Endothelial cell of hepatic sinusoid (primary cell): ENCODE data around the gene JMJD4.

Experiments
- in situ Hi-C: cut with HindIII; loops from 2 replicates; pipeline ENCODE4 v1.10.0; 2017; ENCODE audit warnings: low sequenced_read_pairs

The JMJD4 gene

DNA sequence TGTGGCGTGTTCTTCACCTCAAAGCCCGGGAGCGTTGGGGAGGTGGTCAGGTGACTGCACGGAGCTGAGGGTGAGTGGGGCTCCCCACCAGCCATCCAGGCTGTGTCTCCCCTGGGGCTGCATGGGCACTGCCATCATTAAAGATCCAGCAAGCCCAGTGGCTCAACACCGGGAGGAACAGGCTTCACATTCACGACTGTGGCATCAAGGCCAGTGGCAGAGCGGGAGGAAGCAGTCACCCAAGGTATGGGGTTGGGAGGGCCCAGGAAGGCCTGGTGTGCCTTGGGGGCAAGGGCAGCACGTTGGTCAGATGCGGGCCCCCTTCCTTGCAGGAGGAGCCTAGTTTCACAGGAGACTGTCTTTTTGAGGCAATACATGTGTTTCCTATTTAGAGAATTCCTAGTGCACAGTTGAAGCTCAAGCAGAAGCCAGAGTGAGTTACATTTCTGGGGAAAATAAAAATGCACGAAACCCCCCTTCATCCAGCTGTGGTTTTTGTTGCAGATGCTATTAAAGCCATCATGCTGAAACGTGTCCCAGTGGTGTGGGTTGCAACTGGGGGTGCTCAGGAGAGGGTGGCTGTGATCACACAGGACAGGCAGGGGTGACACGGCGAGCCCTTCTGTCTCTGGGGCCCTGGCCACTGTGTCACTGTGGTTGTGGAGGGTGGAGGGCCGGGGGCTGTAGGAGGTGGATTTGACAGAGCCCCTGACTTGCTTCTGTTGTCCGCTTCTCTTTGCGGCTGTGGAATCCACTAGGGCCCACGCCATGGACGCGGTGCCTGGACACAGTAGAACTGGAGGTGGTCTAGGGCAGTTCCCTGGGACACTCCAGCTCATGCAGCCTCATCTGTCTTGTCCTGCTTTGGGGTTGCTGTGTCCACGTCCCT lies 34.2 kb upstream of the JMJD4 start:
- in situ Hi-C loops: loop anchor here (10.0 kb wide), 1 partner anchor 506 kb away; no protein-coding TSS in a partner anchor

DNA sequence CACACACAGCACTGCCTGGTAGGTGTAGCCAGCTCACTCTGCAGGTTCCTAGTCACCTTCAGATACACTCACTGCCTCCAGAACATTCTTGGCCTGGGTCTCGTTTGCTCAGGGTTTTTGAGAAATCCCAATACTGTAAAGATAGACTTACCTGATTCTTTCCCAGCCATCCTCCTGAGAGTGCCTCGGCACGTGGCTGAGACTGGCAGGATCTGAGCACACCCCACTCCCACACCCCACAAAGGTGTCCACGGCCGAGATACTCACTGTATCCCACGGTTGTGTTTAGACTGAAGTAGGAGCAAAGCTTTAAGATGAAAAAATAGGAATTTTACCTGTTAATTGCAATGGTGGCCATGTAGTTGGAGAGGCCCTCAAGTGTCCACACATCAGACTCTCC lies 33.5 kb upstream of the JMJD4 start:
- in situ Hi-C loops: loop anchor here (10.0 kb wide), 1 partner anchor 506 kb away; no protein-coding TSS in a partner anchor

DNA sequence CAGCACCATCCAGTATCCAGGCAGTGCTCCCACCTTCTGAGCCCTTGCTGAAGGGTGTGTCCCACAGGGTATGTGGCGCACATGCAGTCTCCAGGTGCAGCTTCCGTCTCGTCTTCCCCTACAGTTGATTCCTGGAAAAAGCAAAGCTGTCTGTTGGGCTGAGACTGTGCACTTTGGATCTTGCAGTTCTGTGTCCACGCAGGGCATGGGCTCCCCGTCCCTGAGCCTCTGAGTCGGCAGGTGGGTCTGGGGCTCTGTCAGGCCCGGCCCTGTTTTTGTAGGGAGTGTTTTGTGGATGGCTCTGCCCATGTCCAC lies 33.0 kb upstream of the JMJD4 start:
- in situ Hi-C loops: loop anchor here (10.0 kb wide), 1 partner anchor 507 kb away; no protein-coding TSS in a partner anchor

DNA sequence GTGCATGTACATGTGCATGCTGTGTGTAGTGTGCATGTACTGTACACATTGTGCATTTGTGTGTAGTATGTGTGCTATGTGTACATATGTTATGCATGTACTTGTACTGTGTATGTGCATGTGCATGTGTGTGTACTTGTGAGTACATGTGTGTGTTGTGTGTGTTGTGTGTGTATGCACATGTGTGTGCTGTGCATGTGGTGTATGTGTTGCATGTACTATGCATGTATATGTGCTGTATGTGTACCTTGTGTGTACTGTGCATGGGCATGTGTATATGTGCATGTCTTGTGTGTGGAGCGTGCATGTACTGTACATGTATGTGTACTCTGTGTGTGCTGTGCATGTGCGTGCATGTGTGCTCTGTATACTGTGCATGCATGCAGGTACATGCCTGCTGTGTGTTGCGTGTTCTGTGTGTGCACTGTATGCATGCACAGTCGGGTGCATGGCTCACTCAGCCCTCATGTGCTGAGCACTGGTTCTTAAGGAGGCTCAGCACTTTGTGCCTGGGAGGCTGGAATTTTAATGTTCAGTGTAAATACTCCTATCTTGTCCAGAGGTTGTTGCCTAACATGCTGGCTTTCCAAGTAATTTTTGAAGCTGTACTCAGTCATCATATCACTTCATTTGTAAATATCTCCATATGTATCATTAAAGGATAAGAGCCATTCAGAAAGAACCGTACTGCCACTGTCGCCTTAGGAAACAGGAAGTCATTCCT lies 32.5 kb upstream of the JMJD4 start:
- in situ Hi-C loops: loop anchor here (10.0 kb wide), 1 partner anchor 507 kb away; no protein-coding TSS in a partner anchor

DNA sequence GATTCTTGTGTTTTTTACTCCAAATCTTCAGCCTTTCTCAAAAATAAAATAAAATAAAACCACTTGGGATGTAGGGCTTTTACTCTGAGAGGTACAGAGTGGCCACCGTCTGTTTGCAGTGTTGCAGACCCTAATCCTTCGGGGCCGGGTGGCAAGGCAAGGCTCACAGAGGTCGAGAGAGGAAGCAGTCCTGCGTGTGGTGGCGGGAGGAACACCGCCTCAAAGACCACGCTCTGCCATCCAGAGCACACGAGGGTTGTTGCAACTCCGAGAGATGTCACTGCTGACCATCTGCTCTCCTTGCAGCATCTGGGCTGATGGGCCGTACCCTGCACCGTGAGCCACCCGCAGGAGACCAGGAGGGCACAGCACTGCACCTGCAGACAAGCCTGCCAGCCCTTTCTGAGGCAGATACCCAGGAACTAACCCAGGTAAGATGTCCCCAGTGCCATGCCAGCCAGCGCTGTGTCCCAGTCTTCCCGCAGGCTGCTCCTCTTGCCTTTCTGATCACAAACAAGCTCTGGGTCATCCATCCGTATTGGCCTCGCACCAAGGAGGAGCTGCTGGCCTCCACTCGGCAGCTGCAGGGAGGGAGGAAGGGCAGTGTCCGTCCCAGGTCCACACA lies 31.7 kb upstream of the JMJD4 start:
- in situ Hi-C loops: loop anchor here (10.0 kb wide), 1 partner anchor 508 kb away; no protein-coding TSS in a partner anchor

DNA sequence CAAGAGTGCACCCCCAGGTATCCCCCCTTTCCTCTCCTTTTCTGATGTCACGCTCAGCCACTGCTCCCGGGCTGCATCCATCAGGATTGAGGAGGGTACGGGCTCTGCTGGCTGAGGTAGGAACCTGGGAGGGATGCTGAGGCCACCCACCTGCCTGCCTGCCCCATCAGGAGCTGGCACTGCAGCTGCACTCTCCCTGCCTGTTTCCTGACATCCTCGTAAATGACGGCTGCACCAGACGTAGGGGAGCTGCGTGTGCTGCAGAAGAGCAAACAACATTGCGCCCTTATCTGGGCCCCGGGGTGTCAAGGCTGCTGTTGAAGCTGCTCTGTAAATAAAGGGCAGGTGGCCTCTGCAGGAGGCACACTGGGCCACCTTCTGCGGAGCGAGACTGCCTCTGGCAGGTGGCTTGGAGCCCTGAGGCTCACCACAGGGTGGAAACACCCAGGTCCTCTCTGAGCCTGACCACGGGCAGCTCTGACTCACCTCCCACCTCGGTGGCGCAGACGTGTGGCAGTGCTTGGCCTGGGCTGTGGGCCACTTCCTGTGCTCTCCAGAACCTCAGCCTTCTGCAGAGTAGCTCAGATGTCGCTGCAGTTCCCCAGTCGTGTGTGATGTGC lies 31.0 kb upstream of the JMJD4 start:
- in situ Hi-C loops: loop anchor here (10.0 kb wide), 1 partner anchor 509 kb away; no protein-coding TSS in a partner anchor

DNA sequence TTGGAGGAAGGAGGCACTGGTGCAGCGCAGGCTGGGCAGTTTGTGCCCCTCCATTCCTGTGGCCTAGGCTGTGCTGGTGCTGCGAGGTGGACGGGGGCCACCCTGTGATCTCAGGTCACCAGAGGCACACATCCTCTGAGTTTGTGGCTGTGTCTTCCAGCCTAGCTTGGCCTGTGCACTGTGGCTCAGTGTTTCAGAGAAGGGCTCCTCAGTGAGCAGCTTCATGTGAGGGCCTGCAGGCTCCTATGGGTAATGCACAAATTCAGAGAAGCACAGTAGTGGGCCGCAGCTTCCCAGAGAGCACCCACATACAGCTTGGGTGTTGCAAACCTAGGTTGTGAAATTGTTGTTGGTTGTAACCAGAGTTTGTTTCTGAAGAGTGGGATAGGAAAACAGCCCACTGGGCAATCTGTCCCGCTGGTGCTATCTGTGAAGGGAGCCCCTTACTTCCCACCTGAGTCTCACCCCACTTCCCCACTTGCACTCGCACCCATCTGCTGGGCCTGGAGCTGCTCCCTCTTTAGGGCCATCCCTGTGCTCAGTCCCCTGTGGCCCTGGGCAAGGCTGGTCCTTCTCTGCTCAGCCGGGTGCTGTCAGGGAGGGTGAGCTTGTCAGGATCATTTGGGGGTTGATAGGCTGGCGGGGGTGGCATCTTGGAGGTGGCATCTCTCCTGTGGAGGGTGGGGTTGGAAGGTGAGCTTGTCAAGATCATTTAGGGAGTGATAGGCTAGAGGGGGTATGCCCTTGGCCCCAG lies 30.3 kb upstream of the JMJD4 start:
- in situ Hi-C loops: loop anchor here (10.0 kb wide), 1 partner anchor 509 kb away; no protein-coding TSS in a partner anchor

DNA sequence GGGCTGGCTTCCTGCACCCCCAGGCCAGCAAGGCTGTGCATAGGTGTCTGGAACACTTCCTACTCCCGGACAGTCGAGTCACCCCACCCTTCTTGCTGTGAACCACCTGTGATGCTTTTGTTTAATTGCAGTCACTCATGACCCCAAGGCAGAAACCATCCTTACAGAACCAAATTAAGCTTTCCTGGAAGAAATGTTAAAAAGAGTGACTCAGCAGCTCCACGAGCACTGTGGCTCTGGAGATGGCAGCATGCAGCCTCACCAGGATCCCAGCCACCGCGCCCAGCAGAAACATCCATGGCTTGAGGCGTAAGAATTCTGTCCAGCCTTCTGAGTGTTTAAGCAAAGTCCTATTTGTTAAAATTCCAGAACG lies 28.9 kb upstream of the JMJD4 start:
- in situ Hi-C loops: loop anchor here (10.0 kb wide), 1 partner anchor 511 kb away; no protein-coding TSS in a partner anchor

DNA sequence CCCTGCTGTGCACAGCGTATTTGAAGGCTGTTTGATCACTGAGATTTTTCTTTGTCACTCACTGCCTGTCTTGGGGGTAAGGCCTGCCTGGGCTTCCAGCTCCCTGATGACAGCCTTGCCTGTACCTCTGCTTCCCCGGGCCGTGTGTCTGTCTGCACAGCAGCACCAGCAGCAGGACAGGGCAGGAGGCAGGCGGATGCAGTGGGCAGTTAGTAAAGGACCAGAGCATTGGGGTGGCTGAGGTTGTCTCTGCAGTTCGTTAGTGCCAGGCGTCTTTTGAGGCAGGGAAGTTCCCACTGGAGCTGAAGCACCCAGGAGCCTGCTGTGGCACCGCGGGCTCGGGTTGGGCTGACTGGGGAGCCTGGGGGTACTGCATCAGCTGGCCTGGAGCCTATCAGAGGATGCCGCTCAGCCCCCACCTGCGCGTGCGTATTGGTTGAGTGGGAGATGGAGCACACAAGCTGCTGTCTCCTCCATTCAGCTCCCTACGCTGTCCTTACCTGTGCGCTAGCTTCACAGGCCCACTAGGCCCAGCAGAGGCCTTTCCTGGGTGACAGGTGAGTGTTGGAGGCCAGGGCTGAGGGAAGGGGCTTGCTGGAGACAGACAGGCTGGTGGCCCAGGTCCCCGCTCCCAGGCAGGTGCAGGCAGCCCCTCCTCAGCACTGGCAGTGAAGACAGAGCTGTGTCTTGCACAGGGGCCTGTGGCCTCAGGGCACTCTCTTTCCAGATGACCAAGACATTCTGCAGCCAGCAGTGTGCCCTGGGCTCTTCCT lies 28.3 kb upstream of the JMJD4 start:
- in situ Hi-C loops: loop anchor here (10.0 kb wide), 1 partner anchor 511 kb away; no protein-coding TSS in a partner anchor

DNA sequence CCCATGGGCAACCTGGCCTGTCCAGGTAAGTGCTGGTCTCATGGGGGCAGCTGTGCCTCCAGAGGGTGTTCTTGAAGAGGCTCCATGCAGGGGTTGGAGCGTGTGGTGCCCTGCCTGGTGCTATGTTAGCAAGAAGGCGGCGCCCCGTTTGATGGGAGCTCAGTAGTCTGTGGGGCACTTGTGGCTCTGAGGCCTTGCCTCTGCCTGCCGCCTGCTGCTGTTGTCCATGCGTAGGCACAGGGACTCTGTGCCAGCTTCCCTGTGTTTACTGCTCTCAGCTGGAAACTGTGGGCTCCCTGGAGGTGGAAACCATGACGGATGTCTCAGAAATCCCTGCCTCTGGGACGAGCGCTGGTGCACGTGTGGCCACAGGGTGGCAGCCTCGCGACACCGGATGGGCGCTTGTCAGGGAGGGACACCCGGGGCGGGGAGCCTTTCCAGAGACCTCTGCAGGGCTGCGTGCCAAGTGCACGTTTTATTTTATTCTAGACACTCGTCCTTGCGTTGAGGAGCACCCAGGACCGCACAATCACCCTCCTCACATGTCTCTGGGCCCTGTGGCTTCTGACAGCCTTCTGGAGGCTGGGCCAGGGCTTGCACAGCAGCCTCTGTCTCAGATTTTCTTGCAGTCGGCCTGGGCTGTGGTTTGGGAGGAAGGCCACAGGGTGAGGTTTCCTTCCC lies 27.3 kb upstream of the JMJD4 start:
- in situ Hi-C loops: loop anchor here (10.0 kb wide), 1 partner anchor 512 kb away; no protein-coding TSS in a partner anchor

DNA sequence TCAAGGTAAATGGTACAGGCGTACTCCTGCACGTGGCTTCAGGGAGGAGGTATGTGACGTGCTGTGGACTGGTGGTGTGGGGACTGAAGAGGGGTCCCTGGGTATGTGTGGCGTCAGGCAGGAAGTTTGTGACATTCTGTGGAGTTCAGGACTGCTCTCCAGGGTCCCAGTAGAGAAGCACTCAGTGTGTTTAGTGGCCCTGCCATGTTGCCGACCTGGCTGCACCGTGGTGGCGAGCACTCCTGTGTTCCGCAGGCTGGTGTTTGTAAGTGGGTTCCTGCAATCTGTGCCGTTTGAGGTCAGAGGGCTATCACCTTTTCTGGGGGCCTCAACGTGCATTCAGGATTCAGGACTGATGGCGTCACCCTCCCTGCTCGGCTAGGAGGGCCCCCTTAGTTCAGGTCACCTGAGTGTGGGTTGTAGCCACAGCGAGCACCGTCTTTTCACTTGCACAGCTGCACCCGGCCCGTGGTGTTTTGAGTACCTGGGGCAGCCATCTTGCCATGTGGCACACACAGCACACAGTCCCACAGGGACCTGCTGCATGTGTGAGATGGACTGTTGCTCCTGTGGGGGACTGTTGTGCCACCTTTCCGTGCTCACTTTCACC lies 26.6 kb upstream of the JMJD4 start:
- in situ Hi-C loops: loop anchor here (10.0 kb wide), 1 partner anchor 513 kb away; no protein-coding TSS in a partner anchor

DNA sequence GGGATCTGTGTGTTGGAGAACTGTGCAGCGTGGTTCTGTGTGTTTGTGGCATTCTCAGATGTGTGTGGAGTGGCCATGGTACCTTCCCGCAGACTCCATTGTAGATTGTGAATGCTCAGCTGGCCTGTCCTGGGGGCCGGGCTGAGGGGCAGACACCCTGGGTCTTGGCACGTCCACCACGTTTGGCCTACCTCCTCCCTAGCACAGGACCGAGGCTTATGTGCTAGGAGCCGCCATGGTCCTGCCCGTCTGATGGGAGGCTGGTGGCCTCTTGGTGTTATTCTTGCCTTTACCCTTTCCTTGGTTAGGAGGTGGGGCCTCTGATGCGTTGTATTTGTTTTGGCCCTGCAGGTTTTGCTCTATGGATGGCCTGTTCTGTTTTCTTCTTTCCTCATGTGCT lies 25.3 kb upstream of the JMJD4 start:
- in situ Hi-C loops: loop anchor here (10.0 kb wide), 1 partner anchor 514 kb away; no protein-coding TSS in a partner anchor

DNA sequence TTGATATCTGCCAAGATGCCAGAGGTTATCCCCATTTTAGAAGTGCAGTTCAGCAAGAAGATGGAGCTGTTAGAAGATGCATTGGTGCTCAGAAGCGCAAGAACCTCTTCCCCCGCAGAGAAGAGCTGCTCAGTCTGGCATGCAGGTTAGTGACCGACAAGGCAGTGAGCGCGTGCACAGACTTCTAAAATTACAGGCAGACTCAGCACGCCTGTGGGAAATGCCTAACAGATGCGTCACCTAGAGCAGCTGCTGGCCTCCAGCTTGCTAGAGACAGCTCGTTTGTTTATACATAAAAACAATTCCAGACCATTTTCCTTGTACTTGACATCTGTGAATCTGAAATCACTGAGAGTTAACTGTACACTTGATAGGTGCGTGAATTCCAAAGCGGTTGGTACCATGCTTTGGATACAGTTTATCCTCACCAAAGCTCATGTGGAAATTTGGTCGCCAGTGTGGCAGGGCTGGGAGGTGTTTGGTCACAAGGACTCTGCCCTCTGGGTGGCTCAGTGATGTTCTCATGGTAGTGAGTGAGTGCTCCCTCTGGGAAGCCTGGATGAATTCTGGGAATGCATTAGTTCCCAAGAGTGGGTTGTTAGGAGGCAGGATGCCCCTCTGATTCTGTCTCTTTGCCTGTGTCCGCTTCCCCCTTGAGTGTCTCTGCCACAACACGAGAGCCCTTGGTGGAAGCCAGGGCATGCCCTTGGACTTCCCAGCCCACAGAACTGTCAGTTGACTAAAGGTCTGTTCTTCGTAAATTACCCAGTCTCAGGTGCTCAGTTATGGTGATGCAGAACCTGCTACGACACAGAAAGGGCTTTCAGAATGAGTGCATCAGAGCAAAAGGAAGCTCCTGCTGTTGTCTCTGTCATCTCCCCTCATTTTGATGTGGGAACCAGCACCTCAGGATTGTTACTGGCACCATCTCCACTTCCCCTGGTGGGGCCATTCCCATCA lies 24.5 kb upstream of the JMJD4 start:
- in situ Hi-C loops: loop anchor here (10.0 kb wide), 1 partner anchor 515 kb away; no protein-coding TSS in a partner anchor

DNA sequence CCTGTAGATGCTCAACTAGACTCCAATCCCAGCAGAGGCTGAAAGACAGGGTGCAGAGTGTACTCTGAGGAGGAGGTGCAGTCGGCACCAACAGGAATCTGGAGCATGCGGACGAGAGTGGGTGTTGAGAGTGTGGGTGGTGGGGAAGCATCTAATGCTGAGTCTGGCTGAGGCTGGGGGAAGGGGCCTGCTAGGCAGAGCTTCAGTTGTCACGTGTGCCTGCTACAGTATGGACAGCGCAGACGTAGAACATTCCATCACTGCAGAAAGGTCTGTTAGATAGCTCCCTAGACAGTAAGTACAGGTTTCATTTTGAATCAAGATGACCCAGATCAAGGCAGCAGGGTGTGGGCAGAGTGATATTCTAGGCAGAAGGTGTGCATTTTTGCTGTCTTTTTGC lies 23.3 kb upstream of the JMJD4 start:
- in situ Hi-C loops: no loop called here

DNA sequence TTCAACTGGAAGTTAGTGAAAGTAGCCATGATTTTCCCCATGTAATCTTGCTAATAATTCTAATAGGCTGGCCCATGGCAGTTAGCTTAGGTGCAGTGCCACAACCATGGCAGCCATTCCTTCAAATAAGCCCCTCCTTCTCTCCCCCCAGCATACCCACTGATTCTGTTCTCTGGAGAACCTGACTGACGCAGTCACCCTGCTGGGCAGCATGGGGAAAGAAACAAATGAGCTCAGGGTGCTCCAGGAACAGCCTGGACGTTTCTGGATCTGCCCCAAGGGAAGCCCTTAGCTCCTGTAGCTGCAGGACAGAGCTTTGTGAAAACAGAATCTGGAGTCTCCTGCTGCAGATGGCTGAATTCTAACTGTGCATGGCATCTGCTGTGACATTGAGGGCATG lies 22.7 kb upstream of the JMJD4 start:
- in situ Hi-C loops: no loop called here

DNA sequence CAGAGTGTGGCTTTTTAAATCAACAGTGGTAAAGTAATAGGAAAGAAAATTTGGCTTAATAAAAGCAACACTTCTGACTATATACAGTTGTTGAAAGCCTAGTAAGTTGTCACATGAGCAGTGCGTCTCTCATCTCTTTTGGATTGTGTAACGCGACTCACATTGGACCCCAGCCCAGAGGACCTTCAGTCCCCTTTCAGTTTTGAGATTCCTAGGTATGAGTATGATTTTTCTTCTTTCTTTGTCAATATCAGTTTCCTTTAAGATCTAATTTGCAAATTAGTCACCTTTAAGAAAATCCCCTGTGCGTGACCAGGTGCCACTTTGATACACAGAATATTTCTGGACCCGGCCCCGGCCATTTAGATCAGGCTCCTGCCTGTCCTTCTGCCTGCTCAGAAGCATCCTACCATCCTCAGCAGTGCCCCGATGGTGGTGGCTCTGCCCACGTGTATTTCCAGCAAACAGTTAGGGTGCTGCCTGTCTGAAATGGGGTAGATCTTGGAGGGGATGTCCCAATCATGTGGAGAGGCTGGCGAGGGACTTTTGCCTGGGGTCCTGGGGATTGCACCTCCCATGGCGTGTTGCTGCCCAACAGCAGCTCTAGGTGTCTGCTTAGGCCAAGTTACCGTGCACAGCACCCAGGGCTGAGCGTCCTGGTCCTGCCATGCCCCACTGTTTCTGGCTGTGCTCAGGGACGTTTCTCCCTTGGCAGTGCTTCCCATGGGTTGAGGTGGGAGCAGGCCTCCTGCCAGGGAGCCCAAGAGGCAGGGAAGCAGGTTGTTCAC lies 21.3 kb upstream of the JMJD4 start:
- in situ Hi-C loops: no loop called here
